GM18858 (cell line): Measurements from ENCODE around the gene POLA2.
"Not testable (repeated sequence)": the region's sequence is repeated elsewhere in the genome, so short reads cannot be mapped to it uniquely, and the experiment has no call there.

Source experiments
- ATAC-seq: cut with Tn5 transposase; IDR thresholded peaks from one replicate; pipeline ENCODE4 v1.9.1; 2021; ENCODE audit not compliant: unreplicated experiment

Gene POLA2

DNA sequence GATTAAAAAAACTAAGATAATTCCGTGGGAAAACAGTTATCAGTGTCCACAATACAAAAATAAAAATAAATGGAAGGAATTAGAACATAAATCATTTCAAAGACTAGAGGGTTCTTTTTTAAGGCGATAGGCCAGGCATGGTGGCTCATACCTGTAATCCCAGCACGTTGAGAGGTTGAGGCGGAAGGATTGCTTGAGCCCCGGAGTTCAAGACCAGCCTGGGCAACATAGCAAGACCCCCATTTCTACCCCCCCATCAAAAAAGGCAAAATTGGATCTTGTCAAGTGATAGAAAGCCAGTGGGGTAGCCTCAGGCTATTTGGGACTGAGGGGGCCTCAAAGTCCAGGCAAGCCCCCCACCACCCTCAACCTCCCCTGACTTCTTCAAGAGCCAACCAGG lies 20.6 kb upstream of the POLA2 start:
- no peak for ATAC-seq

DNA sequence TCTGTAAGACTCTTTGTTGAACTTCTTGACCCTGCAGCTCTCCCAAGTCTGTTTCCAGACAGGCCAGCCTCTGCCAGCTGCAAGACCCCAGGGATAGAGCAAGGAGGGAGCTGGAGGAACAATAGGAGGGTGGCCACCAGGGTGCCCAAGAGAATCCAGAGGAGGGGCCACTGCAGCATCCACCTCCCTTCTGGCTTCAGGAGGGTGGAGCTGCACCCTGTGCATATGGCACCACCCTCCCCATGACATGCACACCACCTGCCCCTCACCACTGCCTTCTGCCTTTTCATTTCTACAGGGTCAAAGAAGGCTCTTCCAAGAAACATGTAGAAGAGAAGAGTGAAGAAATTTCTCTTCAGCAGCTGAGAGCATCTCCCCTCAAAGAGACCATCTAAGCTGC lies 20.1 kb upstream of the POLA2 start:
- no peak for ATAC-seq

DNA sequence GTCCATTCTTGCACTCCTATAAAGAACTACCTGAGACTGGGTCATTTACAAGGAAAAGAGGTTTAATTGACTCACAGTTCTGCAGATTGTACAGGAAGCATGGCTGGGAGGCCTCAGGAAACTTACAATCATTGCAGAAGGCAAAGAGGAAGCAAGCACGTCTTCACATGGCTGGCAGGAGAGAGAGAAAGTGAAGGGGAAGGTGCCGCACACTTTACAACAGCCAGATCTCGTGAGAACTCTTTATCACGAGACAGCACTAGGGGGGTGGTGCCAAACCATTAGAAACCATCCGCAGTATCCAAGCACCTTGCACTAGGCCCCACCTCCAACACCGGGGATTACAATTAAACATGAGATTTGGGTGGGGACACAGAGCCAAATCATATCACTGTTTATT lies 19.4 kb upstream of the POLA2 start:
- ATAC-seq: no peak

DNA sequence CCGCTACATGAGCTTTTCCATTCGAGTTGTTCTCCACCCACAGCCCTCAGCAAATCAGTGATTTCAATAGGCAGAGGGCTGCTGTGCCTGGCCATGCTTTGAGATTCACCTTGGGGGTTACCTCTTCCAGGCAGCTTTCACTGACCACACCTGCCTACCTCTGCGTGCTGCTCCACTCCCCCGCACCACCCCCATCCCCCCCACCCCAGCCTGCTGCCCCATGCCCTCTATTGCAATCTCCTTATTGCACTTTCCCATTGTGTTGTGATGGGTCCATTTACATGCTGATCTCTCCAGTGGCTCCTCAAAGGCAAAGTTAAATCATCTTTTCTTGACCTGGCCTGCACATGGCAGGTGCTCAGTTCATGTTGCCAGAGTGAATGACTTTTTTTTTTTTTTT lies 18.0 kb upstream of the POLA2 start:
- ATAC-seq: no peak

DNA sequence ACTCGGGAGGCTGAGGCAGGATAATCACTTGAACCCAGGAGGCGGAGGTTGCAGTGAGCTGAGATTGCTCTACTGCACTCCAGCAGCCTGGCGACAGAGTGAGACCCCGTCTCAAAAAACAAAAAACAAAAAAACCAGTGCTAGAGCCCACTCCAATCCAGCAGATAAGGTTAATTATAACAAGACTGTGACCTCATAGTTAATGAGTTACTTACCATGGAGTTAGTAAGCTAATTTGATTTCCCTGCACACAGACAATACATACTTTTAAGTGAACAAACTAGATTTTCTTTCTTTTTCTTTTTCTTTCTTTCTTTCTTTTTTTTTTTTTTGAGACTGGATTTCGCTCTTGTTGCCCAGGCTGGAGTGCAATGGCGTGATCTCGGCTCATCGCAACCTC lies 16.7 kb upstream of the POLA2 start:
- not testable (repeated sequence) for ATAC-seq

DNA sequence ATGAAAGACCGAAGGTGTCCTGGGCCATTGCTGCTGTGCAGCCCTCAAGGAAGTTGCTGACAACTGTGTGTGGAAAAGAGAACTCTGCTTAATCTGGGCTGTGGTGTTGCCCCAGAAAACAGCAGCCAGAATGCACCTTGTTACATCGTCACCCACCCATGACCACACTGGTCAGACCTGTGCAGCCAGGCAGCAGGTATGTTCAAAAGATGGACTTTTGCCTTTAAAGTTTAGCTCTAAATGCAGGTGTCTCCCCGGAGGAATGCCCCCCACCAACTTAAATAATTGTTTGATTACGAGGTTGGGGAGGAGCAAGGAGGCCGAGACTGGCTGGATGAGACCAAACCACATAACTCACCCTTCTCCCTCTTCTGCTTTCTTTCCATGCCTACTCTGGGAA lies 15.3 kb upstream of the POLA2 start:
- no peak for ATAC-seq

DNA sequence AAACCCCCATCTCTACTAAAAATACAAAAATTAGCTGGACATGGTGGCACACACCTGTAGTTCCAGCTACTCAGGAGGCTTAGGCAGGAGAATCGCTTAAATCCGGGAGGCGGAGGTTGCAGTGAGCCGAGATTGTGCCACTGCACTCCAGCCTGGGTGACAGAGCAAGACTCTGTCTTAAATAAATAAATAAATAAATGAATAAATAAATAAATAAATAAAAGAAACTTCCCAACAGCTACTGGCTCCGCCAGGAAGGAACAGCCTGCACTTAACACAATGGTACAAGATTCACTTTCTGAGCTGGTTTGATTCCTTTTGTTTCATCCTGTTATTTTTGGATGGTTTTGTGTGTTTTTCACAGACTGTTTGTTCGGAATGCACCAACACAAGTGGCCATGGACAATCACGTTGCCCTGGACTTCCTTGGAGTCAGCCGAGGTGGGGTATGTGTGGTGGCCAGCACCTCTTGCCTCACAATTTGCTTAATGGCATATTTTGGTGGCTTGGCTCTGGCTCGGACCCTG lies 13.5 kb upstream of the POLA2 start:
- not testable (repeated sequence) for ATAC-seq

DNA sequence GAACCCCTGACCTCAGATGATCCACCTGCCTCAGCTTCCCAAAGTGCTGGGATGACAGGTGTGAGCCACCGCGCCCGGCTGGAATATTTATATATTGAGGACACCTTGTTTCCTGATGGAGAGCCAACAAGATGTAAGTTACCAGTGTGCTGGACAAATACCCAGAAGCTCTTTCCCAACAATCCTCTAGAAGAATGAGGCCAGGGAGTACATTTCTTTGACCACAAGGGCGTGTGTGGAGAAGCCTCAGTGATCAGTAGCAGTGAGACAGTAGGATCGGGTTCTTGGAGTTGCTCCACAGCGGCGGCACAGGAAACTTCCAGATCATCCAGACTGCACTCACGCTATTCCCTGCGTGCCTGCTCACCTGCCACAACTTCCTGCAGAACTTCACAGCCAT lies 10.3 kb upstream of the POLA2 start:
- no peak for ATAC-seq

DNA sequence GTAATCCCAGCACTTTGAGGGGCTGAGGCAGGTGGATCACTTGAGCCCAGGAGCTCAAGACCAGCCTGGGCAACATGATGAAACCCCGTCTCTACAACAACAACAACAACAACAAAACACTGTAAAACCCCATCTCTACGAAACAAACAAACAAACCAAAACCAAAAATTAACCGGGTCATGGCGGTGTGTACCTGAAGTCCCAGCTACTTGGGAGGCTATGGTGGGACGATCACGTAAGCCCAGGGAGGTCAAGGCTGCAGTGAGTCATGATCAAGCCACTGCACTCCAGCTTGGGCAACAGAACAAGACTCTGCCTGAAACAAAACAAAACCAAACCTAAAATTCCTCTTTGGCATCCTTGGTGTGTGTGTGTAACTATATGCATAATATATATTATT lies 7.0 kb upstream of the POLA2 start:
- ATAC-seq: no peak

DNA sequence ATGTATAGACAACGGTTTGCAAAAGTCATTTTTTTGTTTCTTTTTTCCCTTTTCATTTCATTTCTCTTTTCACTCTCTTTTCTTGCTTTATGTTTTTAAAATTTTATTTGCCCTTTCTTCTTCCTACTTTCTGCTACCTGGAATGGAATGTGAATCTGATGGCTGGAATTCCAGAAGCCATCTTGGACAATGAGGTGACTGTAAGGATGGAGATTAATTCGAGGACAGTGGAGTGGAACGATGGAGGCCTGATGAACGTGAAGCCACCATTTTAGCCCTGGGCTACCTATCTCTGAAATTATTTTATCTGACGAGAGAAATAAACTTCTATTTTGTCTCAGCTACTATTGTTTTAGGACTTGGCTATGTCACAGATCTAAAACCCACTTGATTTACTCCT lies 2.8 kb upstream of the POLA2 start:
- no peak for ATAC-seq

DNA sequence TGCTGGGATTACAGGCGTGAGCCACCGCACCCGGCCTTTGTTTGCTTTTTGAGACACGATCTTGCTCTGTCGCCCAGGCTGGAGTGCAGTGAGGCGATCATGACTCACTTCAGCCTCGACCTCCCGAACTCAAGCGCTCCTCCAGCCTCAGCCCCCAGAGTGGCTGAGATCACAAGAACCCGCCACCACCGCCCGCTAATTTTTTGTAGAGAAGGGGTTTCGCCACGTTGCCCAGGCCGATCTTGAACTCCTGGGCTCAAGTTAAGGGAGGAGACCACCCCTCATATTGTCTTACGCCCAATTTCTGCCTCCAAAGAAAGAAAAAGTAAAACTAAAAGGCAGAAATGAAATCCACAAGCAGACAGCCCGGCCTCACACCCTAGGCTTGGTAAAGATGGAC lies 1.5 kb upstream of the POLA2 start:
- no peak for ATAC-seq

DNA sequence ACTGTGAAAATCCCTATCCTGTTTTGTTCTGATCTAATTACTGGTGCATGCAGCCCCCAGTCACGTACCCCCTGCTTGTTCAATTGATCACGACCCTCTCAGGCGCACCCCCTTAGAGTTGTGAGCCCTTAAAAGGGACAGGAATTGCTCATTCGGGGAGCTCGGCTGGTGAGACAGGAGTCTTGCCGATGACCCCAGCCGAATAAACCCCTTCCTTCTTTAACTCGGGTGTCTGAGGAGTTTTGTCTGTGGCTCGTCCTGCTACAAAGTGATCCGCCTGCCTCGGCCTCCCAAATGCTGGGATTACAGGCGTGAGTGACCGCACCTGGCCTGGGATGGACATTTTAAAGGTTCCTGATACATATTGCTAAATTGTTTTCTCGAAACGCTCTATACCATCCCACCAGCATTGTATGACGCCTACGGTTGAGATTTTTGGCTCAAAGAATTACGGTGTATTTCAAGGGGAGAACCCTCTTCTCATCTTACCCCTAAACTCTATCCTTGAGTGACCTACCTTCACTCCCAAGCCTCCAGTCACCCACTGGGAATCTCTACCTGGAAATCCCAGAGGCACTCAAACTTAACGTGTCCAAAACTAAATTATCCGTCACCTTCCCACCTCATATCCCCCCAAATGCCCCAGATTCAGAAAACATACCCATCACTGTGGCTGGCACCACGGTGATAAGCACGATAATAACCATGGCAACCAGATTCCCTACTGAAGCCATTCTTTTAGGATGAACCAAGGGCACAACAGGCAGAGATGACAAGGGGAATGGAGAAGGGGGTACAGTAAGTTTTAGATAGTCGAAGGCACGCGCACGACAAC lies 789 bp upstream of the POLA2 start:
- no peak for ATAC-seq

DNA sequence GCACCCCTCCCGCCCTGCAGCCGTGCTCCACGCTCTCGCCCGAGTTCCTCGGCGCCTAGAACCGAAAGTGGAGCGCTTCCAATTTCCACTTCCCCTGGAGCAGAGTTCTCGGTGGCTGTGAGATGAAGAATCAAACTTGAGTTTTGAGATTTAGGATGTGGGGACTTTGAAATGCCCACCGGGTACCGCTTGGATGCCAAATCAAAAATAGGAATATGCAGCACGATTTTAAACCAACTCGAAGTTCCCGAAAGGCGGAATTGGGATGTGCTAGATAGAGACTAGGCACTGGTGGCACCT lies 569 bp downstream of the POLA2 start:
- no peak for ATAC-seq

DNA sequence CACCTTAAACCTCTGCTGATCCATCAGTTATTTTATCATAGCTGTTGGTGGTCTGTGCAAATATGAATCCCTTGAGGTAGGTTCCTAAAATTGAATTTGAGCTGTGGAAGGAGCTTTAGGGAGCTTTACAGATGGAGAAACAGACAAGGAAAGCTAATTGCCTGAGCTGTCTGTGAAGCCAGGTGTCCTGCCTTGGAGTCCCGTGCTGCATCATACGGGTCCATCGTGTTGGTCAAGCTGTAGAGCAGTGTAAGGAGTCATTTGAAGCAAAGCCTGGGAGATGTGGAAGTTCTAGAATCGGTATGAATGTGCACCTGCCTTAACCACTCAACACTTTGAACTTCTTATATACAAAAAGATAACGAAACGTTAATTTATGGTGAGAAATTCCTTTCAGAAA lies 1.0 kb downstream of the POLA2 start:
- ATAC-seq: no peak

DNA sequence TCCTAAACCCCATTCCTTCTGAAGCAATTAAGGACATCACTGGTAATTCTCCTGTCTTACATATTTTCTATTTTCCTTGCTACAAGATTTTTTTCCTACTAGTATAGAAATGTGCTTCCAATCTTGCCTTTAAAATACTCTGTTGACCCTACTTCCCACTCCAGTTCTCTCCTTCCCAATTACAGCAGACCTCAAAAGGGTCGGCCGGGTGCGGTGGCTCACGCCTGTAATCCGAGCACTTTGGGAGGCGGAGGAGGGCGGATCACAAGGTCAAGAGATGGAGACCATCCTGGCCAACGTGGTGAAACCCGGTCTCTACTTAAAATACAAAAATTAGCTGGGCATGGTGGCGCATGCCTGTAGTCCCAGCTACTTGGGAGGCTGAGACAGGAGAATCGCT lies 3.0 kb downstream of the POLA2 start:
- not testable (repeated sequence) for ATAC-seq

DNA sequence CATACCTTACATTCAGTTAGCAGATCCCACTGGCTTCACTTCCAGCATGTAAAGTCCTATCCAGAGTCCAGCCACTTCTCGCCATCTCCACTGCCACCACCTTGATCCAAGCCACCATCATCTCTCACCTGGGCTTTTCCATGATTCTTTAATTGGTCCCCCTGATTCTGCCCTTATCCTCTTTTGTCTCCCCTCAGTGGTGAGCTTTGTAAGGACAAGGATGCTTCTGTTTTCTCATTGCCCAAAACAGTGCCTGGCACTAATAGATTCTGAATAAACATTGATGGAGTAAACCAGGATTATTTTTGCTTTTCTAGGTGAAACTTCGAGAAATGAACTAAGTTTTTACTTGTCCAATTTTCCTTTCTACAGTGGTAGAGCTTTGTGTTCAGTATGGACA lies 4.4 kb downstream of the POLA2 start:
- ATAC-seq: no peak

DNA sequence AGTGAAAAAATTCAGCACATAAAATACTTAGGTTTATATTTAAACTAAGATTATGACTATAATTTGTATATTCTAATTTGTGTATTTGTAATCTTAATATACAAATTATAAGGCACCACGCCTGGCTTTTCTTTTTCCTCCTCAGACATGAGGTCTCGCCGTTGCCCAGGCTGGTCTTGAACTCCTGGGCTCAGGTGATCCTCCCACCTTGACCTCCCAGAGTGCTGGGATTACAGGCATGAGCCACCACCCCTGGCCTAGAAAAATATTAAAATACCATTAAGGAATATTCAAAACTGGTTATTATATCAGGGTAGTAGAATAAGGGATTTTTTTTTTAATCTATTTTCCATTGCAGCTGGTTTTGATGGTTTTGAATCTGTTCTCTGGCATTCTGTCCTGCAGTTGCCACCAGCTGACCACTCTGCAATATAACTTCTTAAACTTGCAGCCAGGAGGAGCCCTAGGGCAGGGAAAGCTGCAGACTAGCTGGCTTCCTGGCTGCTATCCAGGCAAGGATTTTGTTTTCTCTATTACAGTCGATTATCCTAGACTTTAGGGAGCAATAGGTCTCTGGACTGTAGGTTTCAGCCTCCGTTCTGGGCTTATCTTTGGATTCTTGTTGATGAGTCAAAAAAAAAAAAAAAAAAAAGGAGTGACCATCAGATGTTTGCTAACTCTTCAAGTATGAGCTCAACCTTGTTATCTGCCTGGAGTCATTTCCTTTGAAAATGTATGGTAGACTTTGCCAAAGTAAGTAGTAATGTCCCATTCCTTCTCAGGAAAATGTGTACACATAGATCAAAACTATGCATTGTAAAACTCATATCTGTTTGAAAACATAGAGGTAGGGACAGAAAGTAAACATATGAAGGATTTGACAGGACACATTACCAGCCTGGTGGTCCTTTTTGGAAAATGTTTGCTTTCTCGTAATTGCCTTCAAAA lies 13.2 kb downstream of the POLA2 start:
- ATAC-seq: no peak

DNA sequence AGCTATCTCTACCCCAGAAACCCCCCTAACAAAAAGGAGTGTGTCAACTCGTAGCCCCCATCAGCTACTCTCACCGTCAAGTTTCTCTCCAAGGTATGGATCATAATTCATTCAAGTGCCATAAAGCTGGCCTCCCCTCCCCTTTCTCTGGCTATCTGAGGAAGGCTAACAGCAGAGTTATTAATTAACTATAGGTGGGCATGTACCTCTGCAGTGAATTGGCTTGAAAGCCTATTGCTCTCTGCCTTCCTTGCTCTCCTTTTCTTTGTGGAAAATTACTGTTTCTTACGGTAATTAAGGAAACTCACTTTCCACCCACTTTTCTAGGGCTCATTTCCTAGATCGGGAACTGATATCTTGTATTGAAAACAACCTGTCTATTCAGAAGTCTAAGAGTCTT lies 14.1 kb downstream of the POLA2 start:
- no peak for ATAC-seq

DNA sequence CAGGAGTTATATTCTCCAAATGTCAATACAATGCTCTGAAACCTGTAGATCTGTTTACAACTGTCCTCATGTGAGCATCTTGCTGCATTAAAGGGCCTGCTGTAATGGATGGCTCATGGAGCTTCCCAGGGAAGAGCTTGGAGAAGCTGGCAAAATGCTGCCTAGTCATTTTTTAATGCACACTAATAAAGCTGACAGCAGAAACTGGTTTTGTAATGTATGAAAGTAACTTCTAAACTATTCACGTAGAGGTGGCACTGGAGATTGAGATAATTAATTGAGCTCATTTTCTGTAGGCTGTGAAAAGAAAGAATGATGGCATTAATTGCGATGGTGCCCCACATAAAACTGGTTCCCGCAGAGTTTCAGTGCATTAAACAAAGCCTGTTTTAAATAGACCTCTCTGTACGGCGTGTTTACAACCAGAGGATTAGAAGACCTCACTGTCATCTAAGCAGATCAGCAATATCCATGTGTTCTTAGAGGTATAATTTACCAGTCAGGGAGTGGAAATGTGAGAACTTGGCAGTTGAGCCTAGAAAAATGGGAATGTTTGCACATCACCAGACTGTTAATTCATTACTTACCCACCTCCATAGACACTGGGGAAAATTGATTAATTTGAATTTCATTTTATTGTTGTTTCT lies 16.0 kb downstream of the POLA2 start:
- no peak for ATAC-seq

DNA sequence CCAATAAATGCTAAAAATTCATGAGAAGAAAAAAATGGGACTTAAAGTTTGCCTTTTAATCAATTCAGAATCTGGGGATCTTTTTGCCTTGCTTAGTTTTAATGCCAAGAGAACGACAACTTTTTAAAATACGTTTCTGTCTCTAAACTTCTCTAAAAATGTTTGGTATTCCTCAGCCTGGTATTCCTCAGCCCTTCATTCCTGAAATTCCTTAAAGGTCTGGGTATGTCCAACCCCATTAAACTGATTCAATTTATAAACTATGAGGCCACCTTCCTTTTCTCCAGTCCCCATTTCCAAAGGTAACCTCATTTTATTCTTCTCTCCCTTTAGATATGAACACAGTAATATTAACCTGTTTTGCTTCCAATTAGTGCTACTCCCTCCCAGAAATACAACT lies 16.6 kb downstream of the POLA2 start:
- no peak for ATAC-seq

DNA sequence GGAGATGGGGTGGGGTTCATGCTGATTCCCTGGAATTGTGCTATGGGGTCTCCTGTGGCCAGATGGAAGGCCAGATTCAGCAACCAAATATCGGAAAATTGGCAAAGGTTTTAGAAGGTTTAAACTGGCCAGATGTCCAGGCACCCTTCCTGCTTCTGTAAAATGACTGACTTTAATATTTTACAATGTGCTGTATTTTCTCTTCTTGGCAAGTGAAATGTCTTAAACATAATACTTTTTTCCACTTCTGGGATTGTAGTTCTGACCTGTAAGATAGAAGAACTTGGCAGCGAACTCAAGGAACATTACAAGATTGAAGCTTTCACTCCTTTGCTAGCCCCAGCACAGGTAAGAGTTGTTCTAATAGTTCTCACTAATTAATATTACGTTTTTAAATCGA lies 17.5 kb downstream of the POLA2 start:
- no peak for ATAC-seq
